A549 (cell line): ENCODE data around the gene NEAT1. TPM values are rescaled to one million over a fixed set of nuclear protein-coding genes. Genes with fewer than 3 reads are reported as not detected.
"Not testable (repeated sequence)": the region's sequence is repeated elsewhere in the genome, so short reads cannot be mapped to it uniquely, and the experiment has no call there.

Experiments
- ATAC-seq, 2 experiments: fragments of 200-7000 bp in 1 of 2; fragments of >200 bp in 1 of 2; cut with Nextera tagmentation in 1 of 2; cut with Tn5 transposase in 1 of 2; 3 replicates each; pipeline versions ENCODE4 v1.8.0 to v1.9.1; 2018 to 2020; ENCODE audit warnings: mild to moderate bottlenecking in 1 of 2, moderate library complexity in 1 of 2
- CTCF ChIA-PET: fragments of 300-600 bp; sonication (Branson Sonifier 250); formaldehyde crosslinking; extraction: SDS; loops from one replicate; lab custom pipeline; 2021; ENCODE audit warnings: antibody characterized with exemption, inconsistent platforms; lab: Yijun Ruan, JAX
- POLR2A ChIA-PET: fragments of 350-600 bp; formaldehyde crosslinking; extraction: SDS; loops from one replicate; lab custom pipeline; 2021; ENCODE audit warnings: antibody characterized with exemption, inconsistent platforms; lab: Yijun Ruan, JAX
- DNase-seq, 2 experiments: peaks; one replicate each; pipeline versions ENCODE4 v3.0.0 to v3.0.0-alpha.2; 2011 to 2016; ENCODE audit warnings: low read depth in 1 of 2, low spot score in 1 of 2
- FAIRE-seq: peaks from 2 replicates; lab custom pipeline; 2011; peaks lifted over from hg19 to GRCh38; lab: Jason Lieb, UNC
- H3K27ac ChIP-seq, 2 experiments: fragments of >200 bp; sonication (Bioruptor Twin); formaldehyde crosslinking; 3 replicates each; pipeline ENCODE4 v1.5.1; 2016 to 2017
- H3K4me1 ChIP-seq: fragments of >200 bp; sonication (Bioruptor Twin); formaldehyde crosslinking; 3 replicates; pipeline ENCODE4 v1.6.1; 2016
- H3K4me2 ChIP-seq: fragments of >200 bp; sonication (Bioruptor Twin); formaldehyde crosslinking; 3 replicates; pipeline ENCODE4 v1.6.1; 2016
- H3K4me3 ChIP-seq: fragments of >200 bp; sonication (Bioruptor Twin); formaldehyde crosslinking; 3 replicates; pipeline ENCODE4 v1.5.1; 2016
- H3K9me3 ChIP-seq: fragments of >200 bp; sonication (Bioruptor Twin); formaldehyde crosslinking; 3 replicates; pipeline ENCODE4 v1.6.1; 2016
- ATOH8 ChIP-seq: fragments of 250-450 bp; sonication (Bioruptor Pico); IDR thresholded peaks from 2 replicates; pipeline ENCODE4 v1.5.0; 2020; ENCODE audit warnings: low read depth, mild to moderate bottlenecking, moderate library complexity
- BCL3 ChIP-seq: fragments of >200 bp; sonication (Bioruptor Twin); formaldehyde crosslinking; IDR thresholded peaks from 3 replicates; pipeline ENCODE4 v1.6.1; 2016
- BHLHE40 ChIP-seq: IDR thresholded peaks from 2 replicates; pipeline ENCODE4 v1.6.1; 2012; ENCODE audit warnings: low read depth, low read length, inconsistent platforms
- CBX8 ChIP-seq: fragments of 200-600 bp; sonication (generic); IDR thresholded peaks from 2 replicates; pipeline ENCODE4 v1.6.1; 2016
- CEBPB ChIP-seq, 2 experiments: fragments of >200 bp in 1 of 2; sonication (Bioruptor Twin) in 1 of 2; formaldehyde crosslinking in 1 of 2; IDR thresholded peaks; 2 replicates each; pipeline ENCODE4 v1.6.1; 2012 to 2016
- CHD2 ChIP-seq: fragments of 150-350 bp; IDR thresholded peaks from 2 replicates; pipeline ENCODE4 v1.6.1; 2014; ENCODE audit warnings: low read length; ENCODE audit not compliant: partially characterized antibody
- CTCF ChIP-seq: fragments of >200 bp; sonication (Bioruptor Twin); formaldehyde crosslinking; IDR thresholded peaks from 3 replicates; pipeline ENCODE4 v1.5.1; 2016
- EHF ChIP-seq: fragments of 250-450 bp; sonication (Bioruptor Pico); IDR thresholded peaks from 2 replicates; pipeline ENCODE4 v1.5.0; 2020; ENCODE audit warnings: mild to moderate bottlenecking
- EP300 ChIP-seq, 2 experiments: fragments of >200 bp; sonication (Bioruptor Twin); formaldehyde crosslinking; IDR thresholded peaks; 2 replicates in 1 of 2; 3 replicates in 1 of 2; pipeline ENCODE4 v1.6.1; 2016 to 2017
- FOSB ChIP-seq: fragments of 250-450 bp; sonication (Bioruptor Pico); IDR thresholded peaks from 2 replicates; pipeline ENCODE4 v1.5.0; 2020; ENCODE audit warnings: mild to moderate bottlenecking, moderate library complexity
- FOXS1 ChIP-seq: fragments of 250-450 bp; sonication (Bioruptor Pico); IDR thresholded peaks from 2 replicates; pipeline ENCODE4 v1.5.0; 2020; ENCODE audit warnings: mild to moderate bottlenecking, moderate library complexity
- HOXB5 ChIP-seq: fragments of 250-450 bp; sonication (Bioruptor Pico); IDR thresholded peaks from 2 replicates; pipeline ENCODE4 v1.5.0; 2020; ENCODE audit warnings: mild to moderate bottlenecking, moderate library complexity
- MAFK ChIP-seq: fragments of 450-650 bp; IDR thresholded peaks from 2 replicates; pipeline ENCODE4 v1.6.1; 2014; ENCODE audit not compliant: partially characterized antibody
- MAX ChIP-seq: IDR thresholded peaks from 2 replicates; pipeline ENCODE4 v1.6.1; 2012
- MYC ChIP-seq: IDR thresholded peaks from 2 replicates; pipeline ENCODE4 v1.6.1; 2012; ENCODE audit warnings: mild to moderate bottlenecking, inconsistent platforms, low read length, improper control_type of control experiment, borderline replicate concordance
- PBX3 ChIP-seq: IDR thresholded peaks from 2 replicates; pipeline ENCODE4 v1.6.1; 2012
- POLR2A ChIP-seq: IDR thresholded peaks from 2 replicates; pipeline ENCODE4 v1.6.1; 2012; ENCODE audit warnings: mild to moderate bottlenecking, low read length
- RARB ChIP-seq: fragments of 250-450 bp; sonication (Bioruptor Pico); IDR thresholded peaks from 2 replicates; pipeline ENCODE4 v1.8.0; 2021; ENCODE audit warnings: mild to moderate bottlenecking, moderate library complexity
- RCOR1 ChIP-seq: fragments of 150-350 bp; IDR thresholded peaks from 2 replicates; pipeline ENCODE4 v1.6.1; 2014; ENCODE audit warnings: antibody characterized with exemption, low read length, low read depth
- RNF2 ChIP-seq: fragments of 200-600 bp; sonication (generic); IDR thresholded peaks from 2 replicates; pipeline ENCODE4 v1.6.1; 2016; ENCODE audit warnings: low read depth, mild to moderate bottlenecking, antibody characterized with exemption, moderate library complexity, borderline replicate concordance
- TFCP2L1 ChIP-seq: fragments of 250-450 bp; sonication (Bioruptor Pico); IDR thresholded peaks from 2 replicates; pipeline ENCODE4 v1.5.0; 2021; ENCODE audit warnings: mild to moderate bottlenecking
- TP53 ChIP-seq: fragments of 250-450 bp; sonication (Bioruptor Pico); IDR thresholded peaks from 2 replicates; pipeline ENCODE4 v1.5.0; 2021; ENCODE audit warnings: mild to moderate bottlenecking, moderate library complexity
- ZFP36 ChIP-seq: fragments of 450-650 bp; IDR thresholded peaks from 2 replicates; pipeline ENCODE4 v1.6.1; 2014; ENCODE audit warnings: borderline replicate concordance; ENCODE audit not compliant: partially characterized antibody
- ZNF302 ChIP-seq: fragments of 250-450 bp; sonication (Bioruptor Pico); IDR thresholded peaks from 2 replicates; pipeline ENCODE4 v1.9.0; 2021; ENCODE audit warnings: inconsistent platforms, mild to moderate bottlenecking, moderate library complexity
- WGBS: methylation state at CpG from one replicate; pipeline ENCODE4 v1.1.6; 2017; ENCODE audit errors: missing lambda C conversion rate; 5-methylcytosine and 5-hydroxymethylcytosine counted together
- polyA plus RNA-seq, 4 experiments: library from polyadenylated mRNA; depleted of rRNA in 3 of 4; stranded (reverse); fragments of >200 nt; fragmentation: RNase III in 1 of 4; extraction: RNeasy Plus Mini Kit Qiagen cat#74134 plus additional on column Dnase treatment in 1 of 4; gene quantifications; 2 replicates in 3 of 4; 3 replicates in 1 of 4; pipeline ENCODE4 v1.2.3, GENCODE V29; 2011 to 2017

Gene NEAT1
- polyA plus RNA-seq, 2 of the 4 experiments (the other 2 are of a cell fraction), result 314 to 1,223 TPM

- DNase-seq, result no peak
- 91% methylated on average over 3 of the region's 3 CpGs for WGBS
- TF ChIP-seq POLR2A (no peak), RARB (CRISPR knock-in tag) (no peak), PBX3 (no peak), ZFP36 (no peak), FOXS1 (CRISPR knock-in tag) (no peak), CEBPB (IDR thresholded peaks at IDR 0.05) (no peak), RCOR1 (no peak), TP53 (CRISPR knock-in tag) (no peak), MYC (no peak), CBX8 (no peak), CTCF (no peak), FOSB (CRISPR knock-in tag) (no peak), EP300 (IDR thresholded peaks at IDR 0.05) (no peak), RNF2 (no peak), TFCP2L1 (CRISPR knock-in tag) (no peak), ZNF302 (CRISPR knock-in tag) (no peak), HOXB5 (CRISPR knock-in tag) (no peak), BHLHE40 (no peak)
- TF ChIP-seq, all 56 proteins: peak for 0
- ATAC-seq (no peak), FAIRE-seq (no peak)
- H3K4me2 ChIP-seq, result peak overlapping the region; percentile 99
- H3K9me3 ChIP-seq, result no peaks in the 10 kb centered on the region
- POLR2A ChIA-PET, result no interaction called here
- no peak overlapping the region for H3K27ac ChIP-seq
- peaks cover 37% of the 10 kb centered on the region for H3K4me1 ChIP-seq
- H3K4me3 ChIP-seq, result no peak overlapping the region
- CTCF ChIA-PET, result interaction anchor here (6.8 kb wide), 1 partner anchor 14 kb away, joined by 57 read pairs; no protein-coding TSS in a partner anchor
Measured at GRCh38 chr11:65456418-65456817, 33.8 kb downstream of the NEAT1 start.

GRCh38 chr11:65459552-65459951, 37.0 kb downstream of the NEAT1 start:
- no peak for DNase-seq
- no peak for ATAC-seq
- H3K4me1 ChIP-seq, result peaks cover 14% of the 10 kb centered on the region
- no peak overlapping the region for H3K27ac ChIP-seq
- POLR2A ChIA-PET, result no interaction called here
- H3K4me3 ChIP-seq, result no peak overlapping the region
- TF ChIP-seq RNF2 (no peak), ATOH8 (CRISPR knock-in tag) (no peak), MAX (no peak), CBX8 (no peak), CHD2 (no peak), MAFK (no peak), BCL3 (no peak), EHF (CRISPR knock-in tag) (no peak), CEBPB (IDR thresholded peaks at IDR 0.05) (no peak)
- no peak overlapping the region for H3K4me2 ChIP-seq
- FAIRE-seq, result no peak
- CTCF ChIA-PET, result interaction anchor here (1.1 to 25.6 kb wide), 7 partner anchors 11 to 89 kb away, joined by 3 to 947 read pairs (median 5); partner anchors contain the start of gene MALAT1
- H3K9me3 ChIP-seq, result no peaks in the 10 kb centered on the region
- 93% methylated on average over 7 of the region's 7 CpGs for WGBS

GRCh38 chr11:65465471-65465870, 42.9 kb downstream of the NEAT1 start:
- not testable (repeated sequence) for FAIRE-seq, H3K4me2 ChIP-seq, H3K4me3 ChIP-seq, DNase-seq, H3K9me3 ChIP-seq
- 0 out of 6 replicates have a peak, but pooled peaks of 1 of the 2 experiments have one; percentile 8 for ATAC-seq
- POLR2A ChIA-PET, result interaction anchor here (0.6 to 1.0 kb wide), 2 partner anchors 32 to 43 kb away, joined by 3 to 4 read pairs; no protein-coding TSS in a partner anchor
- CTCF ChIA-PET, result interaction anchor here (0.5 to 25.6 kb wide), 8 partner anchors 10 to 779 kb away, joined by 3 to 947 read pairs (median 4); partner anchors contain the start of gene MALAT1
- H3K4me1 ChIP-seq, result peaks cover 23% of the 10 kb centered on the region
- 93% methylated on average over 18 of the region's 18 CpGs for WGBS
- 0 out of 6 replicates have a peak overlapping the region, but pooled peaks of 1 of the 2 experiments have one; percentile 15 for H3K27ac ChIP-seq
